Mucosa of descending colon (tissue), 3 donors: Measurements from ENCODE around the gene MOV10. TPM values are rescaled to one million over a fixed set of nuclear protein-coding genes. Genes with fewer than 3 reads are reported as not detected.
"Not testable (repeated sequence)": the region's sequence is repeated elsewhere in the genome, so short reads cannot be mapped to it uniquely, and the experiment has no call there.

Experiments
- ATAC-seq: fragments of 200-7000 bp; cut with Tn5 transposase; one replicate; pipeline ENCODE4 v1.9.1; 2020; ENCODE audit warnings: mild to moderate bottlenecking, moderate library complexity
- DNase-seq, 3 donors: peaks; one replicate each; pipeline ENCODE4 v3.0.0-alpha.2; 2020
- H3K36me3 ChIP-seq: fragments of 200-600 bp; one replicate; pipeline ENCODE4 v1.8.0; 2021; ENCODE audit warnings: low read depth, mild to moderate bottlenecking
- H3K4me1 ChIP-seq: fragments of 200-600 bp; one replicate; pipeline ENCODE4 v1.8.0; 2021; ENCODE audit warnings: low read depth, mild to moderate bottlenecking
- H3K4me3 ChIP-seq: fragments of 200-600 bp; one replicate; pipeline ENCODE4 v1.8.0; 2021; ENCODE audit warnings: mild to moderate bottlenecking
- H3K9me3 ChIP-seq: fragments of 200-600 bp; one replicate; pipeline ENCODE4 v1.8.0; 2021; ENCODE audit warnings: mild to moderate bottlenecking
- intact Hi-C, 2 donors: fragments of 100-400 bp; cut with DNase I in 1 of 2; cut with micrococcal nuclease in 1 of 2; formaldehyde crosslinking; loops; one replicate each; pipeline versions ENCODE4 v1.11.0 to v1.11.1; 2022; cut with DNase I, micrococcal nuclease
- total RNA-seq, 3 donors: library from RNA; stranded (reverse); fragmentation: NEBNext Ultra II Directional in 2 of 3; extraction: Animal tissue kit (Norgen Biotek cat#: 25700) in 2 of 3; gene quantifications; one replicate each; pipeline versions ENCODE4 v1.2.1 to v1.2.4, GENCODE V29; 2021 to 2023
- TF ChIP-seq, protein P1 (sequence below): fragments of 200-600 bp; IDR thresholded peaks from one replicate; pipeline ENCODE4 v1.8.0; 2022; ENCODE audit warnings: antibody characterized with exemption, mild to moderate bottlenecking
- donor health status: DM: no; HTN: no; CAD: no; lungs with moderate emphysema.
- donor health status: DM: no; HTN: no; CAD: no.
- donor health status: DM: no; HTN: yes; CAD: no.

MOV10 gene
- total RNA-seq, 3 donors from 2014 or later, result 66.4 to 85.2 (median 77.6) TPM

DNA sequence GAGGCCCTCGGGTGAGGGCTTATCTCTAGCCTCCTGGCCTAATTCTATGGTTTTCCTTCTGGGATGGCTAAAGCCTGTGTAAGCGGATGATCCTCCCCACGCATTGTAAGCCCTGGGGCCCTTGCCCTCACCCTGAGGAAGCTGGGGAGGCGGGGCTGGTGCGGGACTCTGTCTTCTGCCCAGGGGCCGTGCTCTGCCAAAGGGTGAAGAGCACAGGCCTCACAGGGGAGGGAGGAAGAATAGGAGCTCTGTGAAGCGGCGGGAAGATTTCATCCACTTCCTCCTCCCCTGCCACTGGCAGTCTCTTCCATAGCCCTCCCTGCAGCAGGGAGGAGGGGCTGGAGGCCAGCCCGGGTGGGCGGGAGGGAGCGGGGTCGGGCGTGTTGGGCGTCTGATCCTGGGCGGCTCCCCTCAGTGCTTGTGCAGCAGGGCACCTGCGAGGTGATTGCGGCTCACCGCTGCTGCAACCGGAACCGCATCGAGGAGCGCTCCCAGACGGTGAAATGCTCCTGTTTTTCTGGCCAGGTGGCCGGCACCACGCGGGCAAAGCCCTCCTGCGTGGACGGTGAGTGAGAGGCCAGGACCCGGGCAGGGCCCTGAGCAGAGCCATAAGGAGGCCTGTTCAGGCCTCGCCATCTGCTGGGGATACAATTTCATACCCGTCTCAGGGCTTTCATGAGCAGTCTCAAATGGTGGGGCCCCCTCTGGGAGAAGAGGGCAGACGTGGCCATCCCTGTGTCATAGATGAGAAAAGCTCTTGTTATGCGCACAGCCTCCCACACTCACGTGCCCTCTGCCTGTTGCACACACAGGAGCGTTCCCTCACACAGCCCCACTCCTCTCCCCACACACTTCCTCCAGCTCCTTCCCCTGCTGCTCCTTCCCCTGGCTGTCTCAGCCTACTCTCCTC lies 48.4 kb downstream of the MOV10 start:
- intact Hi-C loops, result loop anchor here in 1 of 2 donors (5.0 kb wide), 1 partner anchor 79 kb away; no protein-coding TSS in a partner anchor
- peak; percentile 52 for ATAC-seq
- Histone ChIP-seq H3K9me3 (no peaks in the 10 kb centered on the region), H3K36me3 (no peaks in the 10 kb centered on the region), H3K4me3 (no peak overlapping the region), H3K4me1 (no peaks in the 10 kb centered on the region)
- TF ChIP-seq, protein P1, sequence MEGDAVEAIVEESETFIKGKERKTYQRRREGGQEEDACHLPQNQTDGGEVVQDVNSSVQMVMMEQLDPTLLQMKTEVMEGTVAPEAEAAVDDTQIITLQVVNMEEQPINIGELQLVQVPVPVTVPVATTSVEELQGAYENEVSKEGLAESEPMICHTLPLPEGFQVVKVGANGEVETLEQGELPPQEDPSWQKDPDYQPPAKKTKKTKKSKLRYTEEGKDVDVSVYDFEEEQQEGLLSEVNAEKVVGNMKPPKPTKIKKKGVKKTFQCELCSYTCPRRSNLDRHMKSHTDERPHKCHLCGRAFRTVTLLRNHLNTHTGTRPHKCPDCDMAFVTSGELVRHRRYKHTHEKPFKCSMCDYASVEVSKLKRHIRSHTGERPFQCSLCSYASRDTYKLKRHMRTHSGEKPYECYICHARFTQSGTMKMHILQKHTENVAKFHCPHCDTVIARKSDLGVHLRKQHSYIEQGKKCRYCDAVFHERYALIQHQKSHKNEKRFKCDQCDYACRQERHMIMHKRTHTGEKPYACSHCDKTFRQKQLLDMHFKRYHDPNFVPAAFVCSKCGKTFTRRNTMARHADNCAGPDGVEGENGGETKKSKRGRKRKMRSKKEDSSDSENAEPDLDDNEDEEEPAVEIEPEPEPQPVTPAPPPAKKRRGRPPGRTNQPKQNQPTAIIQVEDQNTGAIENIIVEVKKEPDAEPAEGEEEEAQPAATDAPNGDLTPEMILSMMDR, result no peak
- no peak for DNase-seq

DNA sequence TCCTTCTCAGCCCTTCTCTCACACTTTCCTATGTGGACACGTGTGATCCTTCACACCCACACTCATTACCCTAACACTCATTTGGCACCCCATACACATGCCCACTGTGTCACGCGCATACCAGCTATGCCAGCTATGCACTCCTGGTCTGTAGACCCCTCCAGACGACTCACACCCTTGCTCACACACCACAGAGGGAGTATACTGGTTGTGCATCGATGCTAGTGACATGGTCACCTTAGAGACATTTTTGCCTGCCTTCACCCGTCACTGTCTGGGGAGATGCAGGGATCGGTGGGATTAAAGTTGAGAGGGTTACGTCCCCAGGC lies 49.0 kb downstream of the MOV10 start:
- no peak overlapping the region for H3K4me3 ChIP-seq
- intact Hi-C loops, result loop anchor here in 1 of 2 donors (5.0 kb wide), 1 partner anchor 79 kb away; no protein-coding TSS in a partner anchor
- TF ChIP-seq, protein P1, result no peak
- no peak for ATAC-seq
- no peaks in the 10 kb centered on the region for H3K4me1 ChIP-seq
- no peak for DNase-seq
- no peaks in the 10 kb centered on the region for H3K9me3 ChIP-seq
- no peaks in the 10 kb centered on the region for H3K36me3 ChIP-seq

DNA sequence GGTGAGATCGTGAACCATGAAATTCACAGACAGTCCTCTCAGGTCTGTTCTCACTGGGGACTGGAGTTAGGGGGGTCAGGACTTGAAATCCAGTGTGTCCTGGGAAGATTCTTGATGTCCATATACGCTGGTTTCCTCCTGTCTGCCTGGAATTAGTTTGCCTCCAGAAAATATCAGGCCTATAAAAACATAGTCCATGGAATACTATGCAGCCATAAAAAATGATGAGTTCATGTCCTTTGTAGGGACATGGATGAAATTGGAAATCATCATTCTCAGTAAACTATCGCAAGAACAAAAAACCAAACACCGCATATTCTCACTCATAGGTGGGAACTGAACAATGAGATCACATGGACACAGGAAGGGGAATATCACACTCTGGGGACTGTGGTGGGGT lies 49.8 kb downstream of the MOV10 start:
- not testable (repeated sequence) for ATAC-seq, DNase-seq, H3K4me3 ChIP-seq, H3K4me1 ChIP-seq, H3K9me3 ChIP-seq, H3K36me3 ChIP-seq
- intact Hi-C loops, result loop anchor here in 1 of 2 donors (5.0 kb wide), 1 partner anchor 78 kb away; no protein-coding TSS in a partner anchor

DNA sequence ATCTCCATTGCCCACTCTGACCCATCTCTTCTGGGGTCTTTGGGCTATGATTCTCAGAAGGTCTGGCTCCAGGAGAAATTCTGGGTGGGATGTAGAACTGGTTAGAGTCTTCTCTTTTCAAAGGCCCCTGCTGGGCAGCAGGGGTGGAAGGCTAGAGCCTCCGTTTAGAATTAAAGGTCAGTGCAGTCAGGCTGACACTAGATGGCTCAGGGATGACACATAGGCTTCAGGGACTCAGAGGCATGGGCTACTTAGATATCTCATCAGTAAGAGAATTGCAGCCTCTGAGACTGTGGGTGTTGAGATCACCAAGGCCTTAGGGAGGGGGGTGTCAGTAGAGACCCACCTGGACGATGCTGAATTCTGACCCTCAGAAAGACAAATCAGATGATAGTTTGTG lies 53.3 kb downstream of the MOV10 start:
- Histone ChIP-seq H3K4me1 (no peaks in the 10 kb centered on the region), H3K4me3 (no peak overlapping the region), H3K9me3 (no peaks in the 10 kb centered on the region), H3K36me3 (no peaks in the 10 kb centered on the region)
- intact Hi-C loops, result no loop called here
- DNase-seq (no peak), ATAC-seq (no peak)
- TF ChIP-seq, protein P1, result no peak

GRCh38 chr1:112728306-112728971 lies 54.0 kb downstream of the MOV10 start:
- H3K4me1 ChIP-seq, H3K9me3 ChIP-seq, DNase-seq, ATAC-seq, intact Hi-C loops, H3K36me3 ChIP-seq, H3K4me3 ChIP-seq: not testable (repeated sequence)

GRCh38 chr1:112729011-112729410 lies 54.6 kb downstream of the MOV10 start:
- ATAC-seq, H3K36me3 ChIP-seq, H3K4me1 ChIP-seq, H3K9me3 ChIP-seq, H3K4me3 ChIP-seq, intact Hi-C loops, DNase-seq: not testable (repeated sequence)

DNA sequence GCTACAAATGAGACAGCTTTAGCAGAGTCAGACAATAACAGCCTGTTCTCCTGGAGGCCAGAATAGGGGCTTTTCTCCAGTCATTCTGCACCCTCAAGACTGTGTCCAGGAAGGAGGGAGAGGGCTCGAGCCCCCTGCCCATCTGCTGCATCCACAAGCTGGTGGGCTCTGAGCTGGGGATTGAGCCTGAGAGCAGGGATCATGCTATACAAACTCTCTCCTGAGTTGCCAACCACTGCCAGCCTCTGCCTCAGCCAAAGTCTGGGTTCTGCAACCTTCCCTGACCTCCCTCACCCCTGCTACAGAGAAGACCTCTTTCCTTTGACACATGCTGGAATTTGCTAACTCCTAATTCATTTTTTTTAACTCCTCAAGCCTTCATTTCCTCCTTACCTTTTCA lies 55.5 kb downstream of the MOV10 start:
- Histone ChIP-seq H3K4me1 (no peaks in the 10 kb centered on the region), H3K9me3 (no peaks in the 10 kb centered on the region), H3K4me3 (no peak overlapping the region), H3K36me3 (no peaks in the 10 kb centered on the region)
- ATAC-seq (no peak), DNase-seq (no peak)
- TF ChIP-seq, protein P1, result no peak
- intact Hi-C loops, result no loop called here
